ENCODE results near the gene GMNC.
"Not testable (repeated sequence)": the region's sequence is repeated elsewhere in the genome, so short reads cannot be mapped to it uniquely, and the experiment has no call there.

GRCh38 chr3:190875061-190875460 lies 12.6 kb upstream of the GMNC start:
- not testable (repeated sequence) for TF ChIP-seq CTCF (IDR thresholded peaks at IDR 0.05; ENCODE audit: borderline replicate concordance, extremely low read depth, low read length, poor library complexity, severe bottlenecking); EZH2 (IDR thresholded peaks at IDR 0.05; ENCODE audit: borderline replicate concordance, low read depth, low read length, severe bottlenecking)
